ENCODE measurements around the gene AHNAK2. TPM values are rescaled to one million over a fixed set of nuclear protein-coding genes. Genes with fewer than 3 reads are reported as not detected.
"Not testable (repeated sequence)": the region's sequence is repeated elsewhere in the genome, so short reads cannot be mapped to it uniquely, and the experiment has no call there.

AHNAK2 gene
- total RNA-seq: 1 to 10 TPM in 5 of 6 donors, under 1 TPM in 1; 0.75 to 2.4 (median 1.5) TPM
- polyA plus RNA-seq: 1 to 10 TPM; 1.3 to 1.4 TPM

GRCh38 chr14:104977681-104978653 lies at the start of gene AHNAK2:
Gene AHNAK2, minus strand, starts transcription at chr14:104978374. Its CDS starts 137 bp downstream, at chr14:104978237.
- peak within 1 kb of the TSS in 1 of 4 donors; percentile 73 for H3K27ac ChIP-seq
- WGBS, 2 donors: 2 to 3% methylated on average over 52 to 111 of the region's 111 CpGs
- H3K4me3 ChIP-seq: peak within 1 kb of the TSS; percentile 1 to 57 (median 38)
- H3K36me3 ChIP-seq: no peaks in the 10 kb centered on the region
- intact Hi-C loops (cut with DNase I): loop anchor here in 1 of 3 donors (5.0 kb wide), 1 partner anchor 69 kb away; no protein-coding TSS in a partner anchor
- H3K9me3 ChIP-seq: no peaks in the 10 kb centered on the region
- H3K27me3 ChIP-seq: no peaks in the 10 kb centered on the region
- DNase-seq (peak; percentile 67 to 89 (median 80)), ATAC-seq (peak; percentile 55 to 77 (median 66)), FAIRE-seq (no peak)
- no peak for TF ChIP-seq CTCF (IDR thresholded peaks at IDR 0.05)
- H3K4me1 ChIP-seq: peaks cover 18 to 48% (median 18%) of the 10 kb centered on the region in 3 donors

- H3K36me3 ChIP-seq; H3K4me1 ChIP-seq; ATAC-seq; intact Hi-C loops (cut with DNase I); H3K27me3 ChIP-seq; H3K9me3 ChIP-seq; H3K4me3 ChIP-seq; FAIRE-seq; H3K27ac ChIP-seq; DNase-seq: not testable (repeated sequence)
- WGBS, 2 donors: 72 to 78% methylated on average over 4 of the region's 4 CpGs
Observed at GRCh38 chr14:105027718-105028117, 49.5 kb upstream of the AHNAK2 start.

GRCh38 chr14:105026802-105027563 lies 48.8 kb upstream of the AHNAK2 start:
- no peak for TF ChIP-seq CTCF (IDR thresholded peaks at IDR 0.05)
- H3K27me3 ChIP-seq: no peaks in the 10 kb centered on the region
- FAIRE-seq (no peak), ATAC-seq (peak in 2 of 4 donors; percentile 18 to 31), DNase-seq (no peak)
- H3K36me3 ChIP-seq: no peaks in the 10 kb centered on the region
- no peak overlapping the region for H3K4me3 ChIP-seq
- intact Hi-C loops (cut with DNase I): no loop called here
- H3K4me1 ChIP-seq: peaks cover 0 to 4% (median 0%) of the 10 kb centered on the region in 3 donors
- no peak overlapping the region for H3K27ac ChIP-seq
- no peaks in the 10 kb centered on the region for H3K9me3 ChIP-seq
- WGBS, 2 donors: 30 to 44% methylated on average over 1 of the region's 1 CpG

- Histone ChIP-seq H3K36me3 (no peaks in the 10 kb centered on the region), H3K4me1 (peaks cover 0 to 7% (median 0%) of the 10 kb centered on the region in 3 donors), H3K27me3 (no peaks in the 10 kb centered on the region), H3K9me3 (no peaks in the 10 kb centered on the region), H3K4me3 (no peak overlapping the region), H3K27ac (no peak overlapping the region)
- ATAC-seq: no peak
- DNase-seq: no peak
- 87 to 91% methylated on average over 16 of the region's 16 CpGs for WGBS, 2 donors
- FAIRE-seq: no peak
- intact Hi-C loops (cut with DNase I): no loop called here
- no peak for TF ChIP-seq CTCF (IDR thresholded peaks at IDR 0.05)
Observed at GRCh38 chr14:105026033-105026785, 48.0 kb upstream of the AHNAK2 start.

Data from pancreas (tissue), 10 donors.